Hypothalamus (tissue), 51 donors: ENCODE results near the gene PON3.
"Not testable (repeated sequence)": the region's sequence is repeated elsewhere in the genome, so short reads cannot be mapped to it uniquely, and the experiment has no call there.

ENCODE experiments used
- DNase-seq, 51 donors: peaks; one replicate each; lab custom pipeline; 2025; lab: John Stamatoyannopoulos, UW

PON3 gene

DNA sequence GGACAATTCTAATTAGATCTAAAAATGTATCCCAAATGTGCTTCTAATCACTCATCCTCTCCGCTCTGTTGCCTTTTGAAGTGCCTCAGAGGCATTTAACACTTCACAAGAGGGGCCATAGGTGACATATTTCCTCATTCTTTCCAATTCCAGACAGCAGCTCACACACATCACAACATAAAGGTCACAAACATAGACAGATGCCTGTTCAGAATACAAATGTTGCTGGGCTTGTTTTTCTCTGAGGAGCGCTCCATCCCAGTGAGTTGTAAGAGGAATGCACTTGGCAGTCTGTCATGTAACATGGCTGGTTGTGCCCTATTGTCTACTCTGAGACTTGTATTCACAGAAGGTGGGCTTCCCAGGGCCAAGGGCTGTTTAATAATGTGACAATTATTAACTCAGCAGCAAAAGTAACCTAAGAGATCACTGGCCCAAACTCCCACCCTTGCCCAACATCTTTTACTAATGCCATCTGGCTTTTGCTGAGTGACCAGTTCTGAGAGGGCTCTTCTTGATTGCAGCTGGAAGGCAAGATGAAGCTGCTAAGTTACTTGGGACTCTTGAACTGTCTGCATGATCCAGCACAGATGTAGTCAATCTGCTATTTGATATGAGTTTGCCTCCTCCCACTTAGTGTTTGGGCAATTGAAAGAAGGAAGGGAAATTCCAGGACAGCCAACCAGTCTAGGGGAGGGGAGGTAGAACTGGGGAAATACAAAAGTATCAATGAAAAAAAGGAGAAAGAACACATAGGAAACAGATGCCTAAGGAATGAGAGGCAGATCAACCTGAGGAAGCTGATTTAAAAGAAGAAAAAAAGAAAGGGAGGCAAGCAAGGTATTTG, 25.0 kb upstream of the PON3 start:
- DNase-seq = peak in 19 of 51 donors; percentile 8 to 64 (median 26)

GRCh38 chr7:95412075-95412474, 15.9 kb upstream of the PON3 start:
- DNase-seq = no peak

GRCh38 chr7:95411666-95412065, 15.5 kb upstream of the PON3 start:
- no peak for DNase-seq

GRCh38 chr7:95411036-95411435, 14.9 kb upstream of the PON3 start:
- DNase-seq = no peak

DNA sequence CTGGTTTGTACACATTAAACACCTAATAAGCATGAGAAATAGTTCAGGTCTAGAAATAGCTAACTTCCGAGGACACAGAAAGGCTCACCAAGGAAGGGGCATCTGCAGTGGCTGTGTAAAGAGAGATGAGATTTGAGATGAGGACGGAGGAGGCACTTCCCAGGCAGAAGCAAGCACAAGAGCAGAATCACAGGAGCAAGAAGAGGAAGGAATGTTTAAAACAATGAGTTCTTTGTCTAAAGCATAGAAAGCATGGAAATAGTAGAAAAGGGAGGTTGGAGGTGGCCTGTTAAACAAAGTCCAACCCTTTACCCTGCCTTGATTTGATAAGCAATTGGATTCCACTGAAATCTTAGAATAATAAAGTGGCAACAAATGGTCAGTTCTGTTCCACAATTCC, 11.6 kb upstream of the PON3 start:
- DNase-seq = no peak

DNA sequence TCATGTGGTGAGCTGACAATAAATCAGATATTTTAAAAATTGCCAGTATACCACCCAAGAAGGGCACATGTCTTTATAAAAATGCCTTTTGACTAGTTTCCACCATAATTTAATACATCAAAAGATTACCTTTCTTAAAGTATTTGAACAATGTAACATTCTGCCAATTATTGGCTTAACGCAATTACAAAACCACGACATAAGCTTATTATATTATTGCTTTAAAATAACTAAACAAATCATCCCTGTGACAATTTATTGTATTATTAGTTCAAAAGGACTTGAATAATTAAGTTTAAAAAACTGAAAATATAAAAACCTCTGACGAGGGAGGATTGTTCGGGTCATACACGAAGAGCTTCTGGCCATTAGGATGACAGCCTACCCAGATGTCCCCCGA, 9.6 kb upstream of the PON3 start:
- DNase-seq = no peak

- no peak for DNase-seq
These were observed 9.0 kb upstream of the PON3 start for GRCh38 chr7:95405208-95405607.

DNA sequence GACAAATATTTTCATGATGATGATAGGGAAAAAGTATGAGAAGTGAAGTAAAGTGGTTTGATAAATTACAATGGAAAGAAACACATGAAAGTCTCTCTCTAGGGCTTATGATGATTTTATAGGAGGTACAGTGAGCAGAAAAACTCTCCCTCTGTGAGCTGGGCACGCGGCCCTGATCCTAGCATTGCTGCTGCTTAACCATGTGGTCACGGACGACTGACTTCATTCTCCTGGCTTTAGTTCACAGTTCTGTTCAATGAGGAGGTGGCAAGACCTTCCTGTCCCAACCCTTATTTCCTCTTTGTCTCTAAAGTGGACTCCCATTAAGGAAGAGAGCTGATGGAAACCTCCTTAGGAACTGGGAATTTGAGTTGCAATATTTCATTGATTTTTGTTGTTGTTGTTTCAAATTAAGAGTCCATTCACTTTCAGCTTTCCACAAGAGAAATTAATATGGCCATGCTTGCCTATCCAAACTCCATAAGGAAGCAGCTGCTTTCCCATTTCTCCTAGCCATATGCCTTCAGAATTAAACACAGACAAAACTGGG, 8.2 kb upstream of the PON3 start:
- DNase-seq = peak in 12 of 51 donors; percentile 1 to 28 (median 15)

DNA sequence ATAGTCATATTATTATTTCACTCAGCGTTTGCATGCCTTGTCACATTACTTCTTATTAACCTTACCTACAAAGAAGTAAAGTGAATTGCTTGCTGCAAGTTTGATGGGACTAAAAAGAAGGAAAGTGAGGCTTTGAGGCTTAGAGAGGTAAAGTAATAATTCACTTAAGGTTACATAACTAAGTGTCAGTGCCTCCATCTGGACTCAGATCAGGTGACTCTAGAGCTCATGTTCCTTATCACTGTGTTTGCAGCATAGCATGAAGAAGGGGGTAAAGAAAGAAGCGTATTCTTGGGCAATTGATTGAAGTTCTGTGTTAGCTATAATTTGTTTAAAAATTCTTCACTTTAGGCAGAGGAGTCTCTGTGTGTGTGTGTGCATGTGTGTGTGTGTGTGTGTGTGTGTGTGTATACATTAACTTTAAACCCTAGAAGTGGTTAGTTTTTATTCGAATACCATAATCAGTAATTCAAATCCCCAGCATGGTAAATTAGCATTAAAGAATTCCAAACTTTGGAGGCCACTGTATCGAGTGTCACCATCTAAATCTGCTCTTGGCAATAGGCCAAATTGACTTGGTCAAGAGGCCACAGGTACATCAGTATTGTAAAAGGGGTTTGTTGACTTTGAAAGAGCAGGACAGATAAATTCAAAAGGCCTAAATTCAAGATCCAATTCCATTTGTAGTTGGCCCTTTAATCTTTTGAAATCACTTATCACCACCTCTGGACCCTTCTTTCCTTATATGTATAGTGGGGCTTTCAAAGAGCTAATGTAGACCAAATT, 2.2 kb upstream of the PON3 start:
- DNase-seq = no peak

DNA sequence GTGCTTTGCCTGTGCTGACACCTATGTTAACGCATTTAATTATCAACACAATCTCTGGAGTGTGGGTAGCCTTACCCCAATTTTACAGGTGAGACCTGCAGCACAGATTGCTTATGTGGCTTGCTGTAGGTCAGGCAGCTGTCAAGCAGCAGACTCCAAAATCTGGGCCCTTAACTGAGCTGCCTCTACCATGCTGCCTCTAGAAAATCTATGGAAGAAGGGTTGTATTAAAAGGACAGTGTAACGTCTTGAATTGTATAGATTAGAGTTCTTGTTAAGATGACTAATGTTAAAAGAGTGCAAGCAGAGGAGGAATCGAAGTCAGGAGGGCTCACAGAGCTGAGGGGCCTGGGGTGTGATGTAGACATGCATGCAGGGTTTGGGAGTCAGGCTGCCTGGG, 1.2 kb upstream of the PON3 start:
- DNase-seq = no peak

GRCh38 chr7:95395755-95396135, 430 bp downstream of the PON3 start:
- no peak for DNase-seq

DNA sequence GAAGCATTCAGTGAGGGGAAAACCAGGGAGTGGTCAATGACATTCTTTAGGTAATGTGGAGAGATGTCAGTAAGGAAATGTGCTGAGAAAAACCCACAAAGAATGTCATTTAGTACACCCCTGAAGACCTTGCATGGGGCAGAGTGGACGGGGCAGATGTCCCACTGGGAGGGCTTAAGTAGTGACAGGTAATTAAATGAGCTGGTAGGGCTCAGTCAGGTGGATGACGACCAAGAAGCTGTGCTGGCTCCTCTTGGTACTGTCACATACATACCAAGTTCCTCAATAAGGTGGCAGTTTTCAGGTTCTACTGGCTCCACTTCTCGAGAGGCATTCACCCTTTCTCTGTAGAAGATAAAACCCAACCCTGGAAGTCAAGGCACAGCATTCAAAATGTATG, 1.8 kb downstream of the PON3 start:
- DNase-seq = no peak

- DNase-seq = no peak
These were observed 4.4 kb downstream of the PON3 start for GRCh38 chr7:95391761-95392160.

DNA sequence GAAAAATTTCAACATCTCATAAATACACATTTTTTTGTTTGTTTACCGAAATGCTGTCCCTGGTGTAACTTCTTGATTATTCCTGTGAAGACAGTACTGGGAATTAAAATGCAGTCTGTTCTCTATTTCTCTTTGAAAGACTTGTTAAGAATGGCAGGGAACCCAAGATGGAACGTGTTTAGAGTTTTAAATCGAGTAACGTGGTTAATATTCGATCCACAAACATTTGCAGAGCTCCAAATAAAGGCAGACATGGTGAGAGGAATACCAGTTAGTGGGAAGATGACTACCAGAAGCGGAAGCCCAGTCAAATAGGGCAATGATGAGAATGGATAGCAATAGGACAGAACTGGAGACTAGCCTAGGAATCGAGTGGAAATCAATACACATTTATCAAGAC, 6.7 kb downstream of the PON3 start:
- peak in 1 of 51 donors; percentile 33 for DNase-seq

- DNase-seq = not testable (repeated sequence)
These were observed 16.7 kb downstream of the PON3 start for GRCh38 chr7:95379457-95379856.

DNA sequence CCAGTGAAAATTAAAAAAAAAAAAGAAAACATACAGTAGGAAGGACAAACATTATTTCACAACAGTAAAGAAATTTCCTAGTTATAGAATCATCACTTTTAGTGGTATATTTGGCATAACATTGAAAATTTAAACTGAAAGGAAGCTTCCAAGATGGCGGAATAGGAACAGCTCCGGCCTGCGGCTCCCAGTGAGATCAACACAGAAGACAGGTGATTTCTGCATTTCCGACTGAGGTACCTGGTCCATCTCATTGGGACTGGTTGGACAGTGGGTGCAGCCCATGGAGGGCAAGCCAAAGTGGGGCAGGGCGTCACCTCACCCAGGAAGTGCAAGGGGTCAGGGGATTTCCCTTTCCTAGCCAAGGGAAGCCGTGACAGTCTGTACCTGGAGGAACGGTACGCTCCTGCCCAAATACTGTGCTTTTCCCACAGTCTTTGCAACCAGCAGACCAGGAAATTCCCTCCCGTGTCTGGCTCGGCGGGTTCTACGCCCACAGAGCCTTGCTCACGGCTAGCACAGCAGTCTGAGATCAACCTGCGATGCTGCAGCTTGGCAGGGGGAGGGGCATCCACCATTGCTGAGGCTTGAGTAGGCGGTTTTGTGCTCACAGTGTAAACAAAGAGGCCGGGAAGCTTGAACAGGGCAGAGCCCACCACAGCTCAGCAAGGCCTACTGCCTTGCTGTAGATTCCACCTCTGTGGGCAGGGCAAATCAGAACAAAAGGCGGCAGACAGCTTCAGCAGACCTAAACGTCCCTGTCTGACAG, 19.4 kb downstream of the PON3 start:
- DNase-seq = no peak

GRCh38 chr7:95375591-95376257, 20.5 kb downstream of the PON3 start:
- DNase-seq = no peak

DNA sequence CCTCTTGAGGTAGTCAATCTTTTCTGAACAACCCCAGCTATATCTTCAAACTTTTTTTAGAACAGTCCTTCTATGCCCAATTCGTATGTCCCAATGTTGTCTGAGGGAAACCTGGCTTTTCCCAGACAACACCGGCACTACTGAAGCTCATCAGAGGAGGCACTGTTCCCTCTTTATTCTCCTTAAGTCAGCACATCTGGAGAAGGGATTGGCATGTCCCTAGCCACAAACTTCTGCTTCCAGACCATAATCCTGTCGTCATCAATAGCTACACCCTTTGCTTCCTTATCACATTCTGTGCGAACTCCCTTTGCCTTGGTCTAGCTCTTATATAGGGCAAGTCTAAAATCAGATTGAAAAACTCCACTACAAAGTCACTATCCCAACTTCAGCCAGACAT, 22.9 kb downstream of the PON3 start:
- DNase-seq = no peak

- DNase-seq = no peak
These were observed 27.9 kb downstream of the PON3 start for GRCh38 chr7:95368235-95368634.

DNA sequence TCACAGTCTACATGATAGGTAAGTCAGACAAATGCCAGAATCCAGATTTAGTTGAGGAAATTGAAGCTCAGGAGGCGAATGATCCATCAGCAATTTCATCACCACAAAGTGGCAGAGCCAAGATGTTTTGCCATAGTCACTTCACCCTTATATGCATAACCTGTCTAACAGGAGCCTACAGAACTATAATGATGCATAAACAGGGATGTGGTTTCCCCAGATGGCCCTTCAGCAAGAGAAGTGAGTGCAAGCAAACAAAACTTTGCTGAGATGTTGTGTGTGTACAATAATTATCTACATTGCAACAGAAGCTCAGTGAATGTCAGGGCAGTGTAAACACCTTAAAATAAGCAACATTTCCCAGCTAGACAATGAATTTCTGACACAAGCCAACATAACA, 28.6 kb downstream of the PON3 start:
- DNase-seq = no peak
